Heart left ventricle (tissue), 16 donors: ENCODE results near the gene RFWD3. TPM values are rescaled to one million over a fixed set of nuclear protein-coding genes. Genes with fewer than 3 reads are reported as not detected.

Source experiments
- ATAC-seq, 4 donors: fragments of 200-7000 bp; cut with Tn5 transposase; one replicate each; pipeline ENCODE4 v1.9.1; 2020 to 2022; ENCODE audit warnings: moderate library complexity in 4 of 4, mild to moderate bottlenecking in 3 of 4, moderate number of reproducible peaks in 1 of 4
- DNase-seq, 5 donors: peaks; one replicate each; pipeline ENCODE4 v3.0.0-alpha.2; 2020
- H3K27ac ChIP-seq, 12 donors: fragments of 200-600 bp; sonication (generic) in 4 of 12; one replicate each; pipeline versions ENCODE4 v1.5.0 to v1.8.0; 2016 to 2022; ENCODE audit warnings: mild to moderate bottlenecking in 2 of 12
- H3K27me3 ChIP-seq, 9 donors: fragments of 200-600 bp; sonication (generic) in 2 of 9; one replicate each; pipeline versions ENCODE4 v1.5.1 to v1.8.0; 2016 to 2022; ENCODE audit warnings: mild to moderate bottlenecking in 3 of 9
- H3K36me3 ChIP-seq, 9 donors: fragments of 200-600 bp; sonication (generic) in 2 of 9; one replicate each; pipeline versions ENCODE4 v1.5.0 to v1.8.0; 2018 to 2022; ENCODE audit warnings: mild to moderate bottlenecking in 2 of 9
- H3K4me1 ChIP-seq, 12 donors: fragments of 200-600 bp; sonication (generic) in 4 of 12; one replicate each; pipeline versions ENCODE4 v1.5.0 to v1.8.0; 2016 to 2022; ENCODE audit warnings: mild to moderate bottlenecking in 3 of 12
- H3K4me3 ChIP-seq, 12 donors: fragments of 200-600 bp; sonication (generic) in 4 of 12; one replicate each; pipeline versions ENCODE4 v1.5.0 to v1.8.0; 2017 to 2022; ENCODE audit warnings: mild to moderate bottlenecking in 9 of 12, moderate library complexity in 4 of 12
- H3K9me3 ChIP-seq, 12 donors: fragments of 200-600 bp; sonication (generic) in 4 of 12; one replicate each; pipeline versions ENCODE4 v1.5.0 to v1.8.0; 2016 to 2022; ENCODE audit warnings: mild to moderate bottlenecking in 1 of 12
- CTCF ChIP-seq, 12 donors: fragments of 200-600 bp; sonication (generic) in 4 of 12; IDR thresholded peaks; one replicate each; pipeline versions ENCODE4 v1.5.0 to v1.8.0; 2018 to 2022; ENCODE audit warnings: antibody characterized with exemption in 12 of 12, mild to moderate bottlenecking in 5 of 12
- POLR2A ChIP-seq, 2 donors: fragments of 450-650 bp; IDR thresholded peaks; one replicate each; pipeline ENCODE4 v1.6.1; 2017; ENCODE audit warnings: antibody characterized with exemption in 2 of 2, mild to moderate bottlenecking in 2 of 2, moderate library complexity in 2 of 2
- WGBS, 4 donors: extraction: QIAGEN DNeasy Blood & Tissue Kit in 2 of 4; methylation state at CpG; one replicate each; pipeline versions ENCODE4 v1.1.5 to v1.1.7; 2013 to 2018; 5-methylcytosine and 5-hydroxymethylcytosine counted together
- intact Hi-C, 10 donors: fragments of 100-400 bp; cut with DNase I; formaldehyde crosslinking; loops; one replicate each; pipeline versions ENCODE4 v1.11.1 to v1.14.2; 2022
- polyA plus RNA-seq, 2 donors: library from polyadenylated mRNA; stranded (reverse); fragments of 200-250 nt; gene quantifications; one replicate each; pipeline ENCODE4 v1.2.3, GENCODE V29; 2013
- total RNA-seq, 9 donors: library from RNA; depleted of rRNA in 2 of 9; stranded (reverse); fragments of >200 nt in 2 of 9; fragmentation: NEBNext Ultra II Directional in 3 of 9; extraction: Animal tissue kit (Norgen Biotek cat#: 25700) in 3 of 9; gene quantifications; one replicate each; pipeline versions ENCODE4 v1.1.0 to v1.2.4, GENCODE V29; 2016 to 2023
- donor health status: ischemic (EF 13 %, LVEDD 7.1; RV severe dilation, severe dysfunction).
- donor health status: healthy with polysubstance abuse.
- donor health status: DM: no; HTN: yes; CAD: no.
- donor health status: DM: no; HTN: no; CAD: no.
- donor health status: ischemic (EF 25% LVEDD 6.9; RV normal size, moderate dysfunction).
- donor health status: ischemic (EF 25% LVEDD 5.7; RV mildly dilated, moderate dysfunction).
- donor health status: healthy.
- donor health status: DM: yes; HTN: yes; CAD: no.
- donor health status: ischemic (EF 35%, LVEDD 5.7; RV mildly dilated, moderate dysfunction).
- donor health status: nonischemic (EF 11% LVEDD 7.7; RV severe dilation, severe dysfunction).
- donor health status: DM: yes; HTN: yes; CAD: no.
- donor health status: PGD.
- donor health status: ischemic (EF 29% LVEDD 5.4; RV normal size, mild dysfunction).
- donor health status: nonischemic (EF 23%, LVEDD 6.1; RV moderate dilation, normal function).

Gene RFWD3
- total and polyA plus RNA-seq, 11 donors = 3.3 to 14.4 (median 5.1) TPM

GRCh38 chr16:74591876-74592650, 74.6 kb downstream of the RFWD3 start:
- 78 to 89% (median 83%) methylated on average over 8 to 9 of the region's 9 CpGs for WGBS, 4 donors
- peak overlapping the region in 1 of 12 donors; percentile 41 for H3K27ac ChIP-seq
- ATAC-seq = no peak
- no peak for TF ChIP-seq POLR2A (IDR thresholded peaks at IDR 0.05)
- no peak for TF ChIP-seq CTCF (IDR thresholded peaks at IDR 0.05)
- H3K4me3 ChIP-seq = no peak overlapping the region
- peaks cover 0 to 43% (median 5%) of the 10 kb centered on the region in 12 donors for H3K4me1 ChIP-seq
- intact Hi-C loops = no loop called here
- peaks cover 0 to 15% (median 6%) of the 10 kb centered on the region in 9 donors for H3K36me3 ChIP-seq
- no peaks in the 10 kb centered on the region for H3K27me3 ChIP-seq
- H3K9me3 ChIP-seq = no peaks in the 10 kb centered on the region
- DNase-seq = no peak

- WGBS, 4 donors = 77 to 82% (median 79%) methylated on average over 6 of the region's 6 CpGs
- intact Hi-C loops = no loop called here
These were observed 79.7 kb downstream of the RFWD3 start for GRCh38 chr16:74586948-74587347.

GRCh38 chr16:74585846-74586443, 80.7 kb downstream of the RFWD3 start:
- Histone ChIP-seq H3K27me3 (no peaks in the 10 kb centered on the region), H3K4me1 (peaks cover 0 to 64% (median 3%) of the 10 kb centered on the region in 12 donors), H3K36me3 (peaks cover 0 to 5% (median 0%) of the 10 kb centered on the region in 9 donors), H3K9me3 (no peaks in the 10 kb centered on the region), H3K4me3 (no peak overlapping the region), H3K27ac (no peak overlapping the region)
- no peak for TF ChIP-seq CTCF (IDR thresholded peaks at IDR 0.05)
- ATAC-seq (no peak), DNase-seq (no peak)
- intact Hi-C loops = no loop called here
- 91 to 92% (median 92%) methylated on average over 6 of the region's 6 CpGs for WGBS, 4 donors

More at GRCh38 chr16:74586948-74587347, 79.7 kb downstream of the RFWD3 start:
- H3K36me3 ChIP-seq = peaks cover 0 to 5% (median 0%) of the 10 kb centered on the region in 9 donors
- H3K9me3 ChIP-seq = no peaks in the 10 kb centered on the region
- no peak overlapping the region for H3K4me3 ChIP-seq
- DNase-seq (no peak), ATAC-seq (no peak)
- H3K4me1 ChIP-seq = peaks cover 0 to 61% (median 0%) of the 10 kb centered on the region in 12 donors
- TF ChIP-seq CTCF (IDR thresholded peaks at IDR 0.05) = no peak
- TF ChIP-seq POLR2A (IDR thresholded peaks at IDR 0.05) = no peak
- no peaks in the 10 kb centered on the region for H3K27me3 ChIP-seq
- H3K27ac ChIP-seq = no peak overlapping the region

GRCh38 chr16:74583926-74584666, 82.6 kb downstream of the RFWD3 start:
- TF ChIP-seq POLR2A (IDR thresholded peaks at IDR 0.05) (no peak), CTCF (IDR thresholded peaks at IDR 0.05) (no peak)
- no peaks in the 10 kb centered on the region for H3K9me3 ChIP-seq
- H3K4me1 ChIP-seq = peaks cover 0 to 56% (median 5%) of the 10 kb centered on the region in 12 donors
- H3K36me3 ChIP-seq = peaks cover 0 to 5% (median 0%) of the 10 kb centered on the region in 9 donors
- H3K27ac ChIP-seq = no peak overlapping the region
- intact Hi-C loops = no loop called here
- 93 to 95% (median 95%) methylated on average over 9 of the region's 9 CpGs for WGBS, 4 donors
- no peak for DNase-seq
- ATAC-seq = no peak
- H3K4me3 ChIP-seq = no peak overlapping the region
- no peaks in the 10 kb centered on the region for H3K27me3 ChIP-seq
